AG09309 (cell line): Measurements from ENCODE around the gene PIGS.

Experiments used
- DNase-seq: peaks from one replicate; pipeline ENCODE4 v3.0.0-alpha.2; 2010; ENCODE audit warnings: low read depth
- H3K4me3 ChIP-seq: 2 replicates; pipeline ENCODE4 v1.5.1; 2011; ENCODE audit warnings: mild to moderate bottlenecking, low read depth, low read length, moderate library complexity; ENCODE audit not compliant: control insufficient read depth
- TF ChIP-seq, protein P1 (sequence below): IDR thresholded peaks from 2 replicates; pipeline ENCODE4 v1.5.1; 2011; ENCODE audit warnings: mild to moderate bottlenecking, low read depth, low read length, inconsistent platforms; ENCODE audit not compliant: insufficient read depth, control insufficient read depth; ENCODE audit errors: missing control alignments

PIGS gene

DNA sequence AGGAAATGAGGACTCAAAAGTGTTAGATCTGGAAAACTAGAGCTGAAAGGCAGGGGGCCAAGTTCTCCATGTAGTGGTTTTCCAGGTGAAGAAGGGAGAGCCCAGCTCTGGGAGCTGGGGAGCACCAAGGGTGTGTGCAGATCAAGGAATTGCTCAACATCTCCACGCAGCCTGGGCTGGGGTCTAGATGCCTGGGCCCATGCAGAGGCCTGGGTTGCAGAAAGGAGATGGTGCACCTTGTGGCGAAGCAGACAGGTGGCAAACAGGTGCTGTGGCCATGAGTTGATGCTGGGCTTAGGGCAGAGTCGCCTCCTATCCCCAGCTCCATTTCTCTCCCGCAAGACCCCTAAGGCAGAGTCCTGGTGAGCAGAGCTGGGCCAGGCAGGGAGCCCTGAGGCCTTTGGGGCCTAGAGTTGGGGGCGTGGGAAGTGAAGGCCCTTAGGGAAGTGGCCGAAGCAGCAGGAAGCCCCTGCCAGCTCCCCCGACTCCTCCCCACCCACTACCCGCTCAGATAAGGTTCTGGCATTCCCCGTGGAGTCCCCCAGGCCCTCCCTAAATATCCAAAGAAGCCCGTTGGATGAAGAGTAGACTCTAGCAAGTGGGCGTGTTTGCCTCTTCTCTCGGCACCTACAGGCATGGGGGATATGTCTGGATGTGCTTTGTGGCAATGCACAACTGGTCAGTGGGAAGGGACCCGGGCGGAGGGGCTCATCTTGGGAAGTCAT, 64.4 kb downstream of the PIGS start:
- DNase-seq: no peak

DNA sequence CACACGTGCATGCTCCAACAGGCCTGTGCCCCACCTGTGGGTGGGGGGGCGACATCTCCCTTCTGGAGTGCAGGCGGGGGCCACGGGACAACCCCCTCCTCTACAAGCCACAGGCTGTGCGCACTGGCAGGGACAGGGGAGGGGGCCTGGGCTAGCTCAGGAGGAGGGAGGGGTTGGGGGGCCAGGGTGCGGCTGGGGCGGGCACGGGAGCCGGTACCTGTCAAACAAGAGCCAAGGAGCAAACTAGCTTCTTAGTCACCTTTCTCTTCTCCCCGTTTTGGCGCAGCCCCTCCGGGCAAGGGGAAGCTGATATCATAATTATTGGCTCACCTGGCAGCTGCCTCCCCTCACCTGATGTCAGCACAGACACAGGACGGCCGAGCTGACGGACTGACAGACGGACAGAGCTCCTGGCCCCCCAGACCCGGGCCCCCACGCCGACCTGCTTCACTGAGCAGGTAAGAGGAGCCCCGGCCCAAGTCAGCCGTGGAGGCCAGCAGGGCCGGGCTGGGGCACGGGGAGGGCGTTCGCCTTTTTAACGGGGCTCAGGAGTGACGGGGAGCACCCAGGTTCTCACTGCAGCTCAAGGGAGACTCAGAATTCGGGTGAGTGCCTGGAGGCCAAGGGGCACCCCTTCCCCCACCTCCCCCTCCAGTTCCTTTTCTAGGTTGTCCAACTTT, 65.2 kb downstream of the PIGS start, which contains the start of gene FOXN1:
Gene FOXN1 (plus strand): TSS at position 363 of the 680 bp plus-strand sequence. CDS start 17,622 bp downstream, outside the sequence.
- DNase-seq: no peak
- TF ChIP-seq, protein P1, sequence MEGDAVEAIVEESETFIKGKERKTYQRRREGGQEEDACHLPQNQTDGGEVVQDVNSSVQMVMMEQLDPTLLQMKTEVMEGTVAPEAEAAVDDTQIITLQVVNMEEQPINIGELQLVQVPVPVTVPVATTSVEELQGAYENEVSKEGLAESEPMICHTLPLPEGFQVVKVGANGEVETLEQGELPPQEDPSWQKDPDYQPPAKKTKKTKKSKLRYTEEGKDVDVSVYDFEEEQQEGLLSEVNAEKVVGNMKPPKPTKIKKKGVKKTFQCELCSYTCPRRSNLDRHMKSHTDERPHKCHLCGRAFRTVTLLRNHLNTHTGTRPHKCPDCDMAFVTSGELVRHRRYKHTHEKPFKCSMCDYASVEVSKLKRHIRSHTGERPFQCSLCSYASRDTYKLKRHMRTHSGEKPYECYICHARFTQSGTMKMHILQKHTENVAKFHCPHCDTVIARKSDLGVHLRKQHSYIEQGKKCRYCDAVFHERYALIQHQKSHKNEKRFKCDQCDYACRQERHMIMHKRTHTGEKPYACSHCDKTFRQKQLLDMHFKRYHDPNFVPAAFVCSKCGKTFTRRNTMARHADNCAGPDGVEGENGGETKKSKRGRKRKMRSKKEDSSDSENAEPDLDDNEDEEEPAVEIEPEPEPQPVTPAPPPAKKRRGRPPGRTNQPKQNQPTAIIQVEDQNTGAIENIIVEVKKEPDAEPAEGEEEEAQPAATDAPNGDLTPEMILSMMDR: no peak
- H3K4me3 ChIP-seq: no peak within 1 kb of the TSS

More for the DNA sequence above, 64.4 kb downstream of the PIGS start:
- TF ChIP-seq, protein P1: no peak
- H3K4me3 ChIP-seq: no peak overlapping the region

DNA sequence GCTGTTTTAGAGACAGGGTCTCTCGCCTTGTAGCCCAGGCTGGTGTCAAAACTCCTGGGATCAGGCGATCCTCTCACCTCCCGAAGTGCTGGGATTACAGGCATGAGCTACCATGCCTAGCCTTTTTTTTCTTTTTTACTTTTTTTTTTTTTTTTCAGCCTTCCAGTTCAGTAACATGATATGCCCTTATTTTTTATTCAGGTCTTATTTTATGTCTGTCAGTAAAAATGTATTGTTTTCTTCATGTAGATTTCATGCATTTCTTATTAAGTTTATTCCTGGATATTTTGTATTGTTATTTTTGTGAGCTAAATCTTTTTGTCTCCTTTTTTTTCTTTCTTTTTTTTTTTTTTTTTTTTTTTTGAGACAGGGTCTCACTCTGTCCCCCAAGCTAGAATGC, 67.9 kb downstream of the PIGS start:
- TF ChIP-seq, protein P1: no peak
- no peak overlapping the region for H3K4me3 ChIP-seq
- DNase-seq: no peak
